ENCODE data around the gene AJAP1.

Gene AJAP1

GRCh38 chr1:4613606-4614370, 40.6 kb upstream of the AJAP1 start:
- TF ChIP-seq OSR1 (CRISPR knock-in tag; IDR thresholded peaks at IDR 0.05) (no peak), ARNTL (CRISPR knock-in tag; IDR thresholded peaks at IDR 0.05; ENCODE audit: borderline replicate concordance, low read depth) (no peak), ZC3H10 (CRISPR knock-in tag; IDR thresholded peaks at IDR 0.05) (no peak), TCF4 (CRISPR knock-in tag; IDR thresholded peaks at IDR 0.05; ENCODE audit: borderline replicate concordance) (no peak), RARB (CRISPR knock-in tag; IDR thresholded peaks at IDR 0.05) (no peak), ZNF565 (CRISPR knock-in tag; conservative IDR thresholded peaks at IDR 0.05; ENCODE audit: low read depth) (no peak), ESRRG (CRISPR knock-in tag; IDR thresholded peaks at IDR 0.05) (no peak), BACH2 (CRISPR knock-in tag; IDR thresholded peaks at IDR 0.05; ENCODE audit: borderline replicate concordance) (no peak), ISL1 (CRISPR knock-in tag; IDR thresholded peaks at IDR 0.05) (no peak), CSDC2 (CRISPR knock-in tag; IDR thresholded peaks at IDR 0.05) (no peak), ZNF8 (CRISPR knock-in tag; IDR thresholded peaks at IDR 0.05) (no peak), GLIS3 (CRISPR knock-in tag; IDR thresholded peaks at IDR 0.05) (no peak), ZFP30 (CRISPR knock-in tag; IDR thresholded peaks at IDR 0.05) (no peak), CREB5 (CRISPR knock-in tag; IDR thresholded peaks at IDR 0.05; ENCODE audit: low read depth) (no peak)
- no peak for ATAC-seq

DNA sequence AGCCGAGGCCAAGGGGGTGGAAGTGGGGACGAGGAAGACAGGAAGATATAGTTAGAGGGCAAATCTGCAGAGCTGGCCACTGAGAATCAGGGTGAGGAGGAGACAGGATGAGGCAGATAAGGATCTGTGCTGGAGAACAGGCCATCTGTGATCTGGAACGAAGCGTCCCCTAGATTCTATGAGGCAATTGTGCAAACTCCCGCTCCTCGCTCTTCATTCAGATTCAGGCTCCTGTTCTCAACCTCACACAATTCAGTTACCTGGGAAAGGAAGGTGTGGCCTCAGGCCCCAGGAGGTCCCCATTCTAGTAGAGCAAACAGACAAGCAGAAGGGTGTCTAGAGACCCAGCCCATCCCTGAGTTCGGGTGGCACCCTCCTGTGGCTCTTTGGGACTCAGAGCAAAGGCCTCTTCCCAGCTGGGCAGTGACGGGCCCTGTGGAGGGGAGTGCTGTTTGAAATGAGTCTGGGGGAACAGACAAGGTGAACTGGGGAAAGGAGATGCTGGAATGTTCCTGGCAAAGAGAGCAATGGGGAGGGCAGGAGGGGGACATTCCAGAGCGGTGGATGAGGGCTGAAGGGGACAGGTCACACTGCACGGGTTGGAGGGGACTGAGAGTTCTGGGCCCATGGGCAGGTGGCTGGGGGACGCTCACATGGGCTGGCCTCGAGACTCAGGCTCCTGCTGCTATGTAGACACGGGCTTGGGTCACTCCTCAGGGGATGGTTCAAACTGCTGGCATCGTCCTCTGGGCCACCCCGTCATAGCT, 39.9 kb upstream of the AJAP1 start:
- ATAC-seq = no peak
- TF ChIP-seq ARNTL (CRISPR knock-in tag; IDR thresholded peaks at IDR 0.05; ENCODE audit: borderline replicate concordance, low read depth) (no peak), TOX (CRISPR knock-in tag; IDR thresholded peaks at IDR 0.05; ENCODE audit: borderline replicate concordance) (no peak), TCF4 (CRISPR knock-in tag; IDR thresholded peaks at IDR 0.05; ENCODE audit: borderline replicate concordance) (no peak), PATZ1 (CRISPR knock-in tag; IDR thresholded peaks at IDR 0.05; ENCODE audit: borderline replicate concordance) (no peak), ZNF70 (CRISPR knock-in tag; IDR thresholded peaks at IDR 0.05) (no peak), ISL1 (CRISPR knock-in tag; IDR thresholded peaks at IDR 0.05) (no peak), ZFP3 (CRISPR knock-in tag; IDR thresholded peaks at IDR 0.05) (no peak), ZFP30 (CRISPR knock-in tag; IDR thresholded peaks at IDR 0.05) (no peak), ZC3H10 (CRISPR knock-in tag; IDR thresholded peaks at IDR 0.05) (no peak), BACH2 (CRISPR knock-in tag; IDR thresholded peaks at IDR 0.05; ENCODE audit: borderline replicate concordance) (no peak), SNAI2 (CRISPR knock-in tag; IDR thresholded peaks at IDR 0.05) (no peak), RARB (CRISPR knock-in tag; IDR thresholded peaks at IDR 0.05) (no peak)
- TF ChIP-seq, protein P1, sequence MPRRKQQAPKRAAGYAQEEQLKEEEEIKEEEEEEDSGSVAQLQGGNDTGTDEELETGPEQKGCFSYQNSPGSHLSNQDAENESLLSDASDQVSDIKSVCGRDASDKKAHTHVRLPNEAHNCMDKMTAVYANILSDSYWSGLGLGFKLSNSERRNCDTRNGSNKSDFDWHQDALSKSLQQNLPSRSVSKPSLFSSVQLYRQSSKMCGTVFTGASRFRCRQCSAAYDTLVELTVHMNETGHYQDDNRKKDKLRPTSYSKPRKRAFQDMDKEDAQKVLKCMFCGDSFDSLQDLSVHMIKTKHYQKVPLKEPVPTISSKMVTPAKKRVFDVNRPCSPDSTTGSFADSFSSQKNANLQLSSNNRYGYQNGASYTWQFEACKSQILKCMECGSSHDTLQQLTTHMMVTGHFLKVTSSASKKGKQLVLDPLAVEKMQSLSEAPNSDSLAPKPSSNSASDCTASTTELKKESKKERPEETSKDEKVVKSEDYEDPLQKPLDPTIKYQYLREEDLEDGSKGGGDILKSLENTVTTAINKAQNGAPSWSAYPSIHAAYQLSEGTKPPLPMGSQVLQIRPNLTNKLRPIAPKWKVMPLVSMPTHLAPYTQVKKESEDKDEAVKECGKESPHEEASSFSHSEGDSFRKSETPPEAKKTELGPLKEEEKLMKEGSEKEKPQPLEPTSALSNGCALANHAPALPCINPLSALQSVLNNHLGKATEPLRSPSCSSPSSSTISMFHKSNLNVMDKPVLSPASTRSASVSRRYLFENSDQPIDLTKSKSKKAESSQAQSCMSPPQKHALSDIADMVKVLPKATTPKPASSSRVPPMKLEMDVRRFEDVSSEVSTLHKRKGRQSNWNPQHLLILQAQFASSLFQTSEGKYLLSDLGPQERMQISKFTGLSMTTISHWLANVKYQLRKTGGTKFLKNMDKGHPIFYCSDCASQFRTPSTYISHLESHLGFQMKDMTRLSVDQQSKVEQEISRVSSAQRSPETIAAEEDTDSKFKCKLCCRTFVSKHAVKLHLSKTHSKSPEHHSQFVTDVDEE (CRISPR knock-in tag; IDR thresholded peaks at IDR 0.05) = no peak
- TF ChIP-seq, protein P2, sequence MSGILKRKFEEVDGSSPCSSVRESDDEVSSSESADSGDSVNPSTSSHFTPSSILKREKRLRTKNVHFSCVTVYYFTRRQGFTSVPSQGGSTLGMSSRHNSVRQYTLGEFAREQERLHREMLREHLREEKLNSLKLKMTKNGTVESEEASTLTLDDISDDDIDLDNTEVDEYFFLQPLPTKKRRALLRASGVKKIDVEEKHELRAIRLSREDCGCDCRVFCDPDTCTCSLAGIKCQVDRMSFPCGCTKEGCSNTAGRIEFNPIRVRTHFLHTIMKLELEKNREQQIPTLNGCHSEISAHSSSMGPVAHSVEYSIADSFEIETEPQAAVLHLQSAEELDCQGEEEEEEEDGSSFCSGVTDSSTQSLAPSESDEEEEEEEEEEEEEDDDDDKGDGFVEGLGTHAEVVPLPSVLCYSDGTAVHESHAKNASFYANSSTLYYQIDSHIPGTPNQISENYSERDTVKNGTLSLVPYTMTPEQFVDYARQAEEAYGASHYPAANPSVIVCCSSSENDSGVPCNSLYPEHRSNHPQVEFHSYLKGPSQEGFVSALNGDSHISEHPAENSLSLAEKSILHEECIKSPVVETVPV (CRISPR knock-in tag; IDR thresholded peaks at IDR 0.05) = no peak

- ATAC-seq = no peak
- TF ChIP-seq PPARA (CRISPR knock-in tag; IDR thresholded peaks at IDR 0.05; ENCODE audit: borderline replicate concordance) (no peak), TOX (CRISPR knock-in tag; IDR thresholded peaks at IDR 0.05; ENCODE audit: borderline replicate concordance) (no peak), ISL1 (CRISPR knock-in tag; IDR thresholded peaks at IDR 0.05) (no peak), OSR1 (CRISPR knock-in tag; IDR thresholded peaks at IDR 0.05) (no peak), ARNTL (CRISPR knock-in tag; IDR thresholded peaks at IDR 0.05; ENCODE audit: borderline replicate concordance, low read depth) (no peak), ESRRG (CRISPR knock-in tag; IDR thresholded peaks at IDR 0.05) (no peak), CSDC2 (CRISPR knock-in tag; IDR thresholded peaks at IDR 0.05) (no peak), ZC3H10 (CRISPR knock-in tag; IDR thresholded peaks at IDR 0.05) (no peak), BACH2 (CRISPR knock-in tag; IDR thresholded peaks at IDR 0.05; ENCODE audit: borderline replicate concordance) (no peak), ZNF565 (CRISPR knock-in tag; conservative IDR thresholded peaks at IDR 0.05; ENCODE audit: low read depth) (no peak), TCF4 (CRISPR knock-in tag; IDR thresholded peaks at IDR 0.05; ENCODE audit: borderline replicate concordance) (no peak), ZNF70 (CRISPR knock-in tag; IDR thresholded peaks at IDR 0.05) (no peak)
These were observed 39.3 kb upstream of the AJAP1 start for GRCh38 chr1:4615138-4615470.
